IPS-18a (cell line): ENCODE results near the gene REX1BD.

Source experiments
- H3K27ac ChIP-seq: one replicate; pipeline ENCODE4 v1.5.1; 2013; ENCODE audit warnings: low read length
- H3K27me3 ChIP-seq: one replicate; pipeline ENCODE4 v1.6.1; 2013; ENCODE audit warnings: mild to moderate bottlenecking, low read length; ENCODE audit not compliant: control insufficient read depth, insufficient read depth
- H3K36me3 ChIP-seq: one replicate; pipeline ENCODE4 v1.6.1; 2013; ENCODE audit warnings: low read depth, low read length; ENCODE audit not compliant: control insufficient read depth
- H3K4me1 ChIP-seq: one replicate; pipeline ENCODE4 v1.6.1; 2013; ENCODE audit warnings: low read depth, low read length; ENCODE audit not compliant: control insufficient read depth
- H3K4me3 ChIP-seq: one replicate; pipeline ENCODE4 v1.5.1; 2013; ENCODE audit warnings: low read length
- H3K9ac ChIP-seq: one replicate; pipeline ENCODE4 v1.6.1; 2013; ENCODE audit warnings: mild to moderate bottlenecking, low read length, moderate library complexity
- H3K9me3 ChIP-seq: one replicate; pipeline ENCODE4 v1.6.1; 2013; ENCODE audit warnings: low read depth, low read length; ENCODE audit not compliant: control insufficient read depth

The REX1BD gene

DNA sequence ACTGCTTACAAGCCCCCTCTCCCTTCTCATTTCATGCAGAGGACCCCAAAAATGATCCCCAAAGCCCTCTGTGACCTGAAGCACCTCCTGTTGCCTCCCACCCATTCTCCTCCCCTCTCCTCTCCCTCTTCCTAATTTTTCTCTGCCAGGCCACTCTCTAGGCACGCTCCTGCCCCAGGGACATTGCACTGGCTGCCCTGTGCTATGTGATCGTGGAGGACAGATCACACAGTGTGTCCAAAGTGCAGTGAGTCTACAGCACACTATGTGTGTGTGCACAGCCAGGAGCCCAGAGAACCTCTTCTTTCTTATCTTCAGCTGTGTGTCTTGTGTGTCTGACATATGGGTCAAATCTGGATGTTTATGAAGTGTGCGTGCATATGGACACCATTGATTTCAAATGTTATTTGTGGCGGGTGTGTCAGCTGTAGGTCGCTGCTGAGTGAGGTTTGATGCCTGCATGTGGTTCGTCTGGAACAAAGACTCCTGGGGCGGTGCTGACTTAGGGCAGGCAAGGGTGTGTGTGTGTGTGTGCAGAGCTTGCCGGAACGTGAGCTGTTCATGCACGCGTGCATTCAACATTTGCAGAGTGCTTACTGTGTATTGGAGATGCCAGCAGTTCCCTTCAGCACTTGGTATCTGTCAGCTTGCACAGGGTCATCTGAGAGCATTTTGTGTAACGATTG lies 46.2 kb downstream of the REX1BD start:
- Histone ChIP-seq H3K27me3 (peaks cover 11% of the 10 kb centered on the region), H3K27ac (no peak overlapping the region), H3K9ac (no peak overlapping the region), H3K9me3 (no peaks in the 10 kb centered on the region), H3K4me1 (peaks cover 6% of the 10 kb centered on the region), H3K36me3 (no peaks in the 10 kb centered on the region), H3K4me3 (no peak overlapping the region)

DNA sequence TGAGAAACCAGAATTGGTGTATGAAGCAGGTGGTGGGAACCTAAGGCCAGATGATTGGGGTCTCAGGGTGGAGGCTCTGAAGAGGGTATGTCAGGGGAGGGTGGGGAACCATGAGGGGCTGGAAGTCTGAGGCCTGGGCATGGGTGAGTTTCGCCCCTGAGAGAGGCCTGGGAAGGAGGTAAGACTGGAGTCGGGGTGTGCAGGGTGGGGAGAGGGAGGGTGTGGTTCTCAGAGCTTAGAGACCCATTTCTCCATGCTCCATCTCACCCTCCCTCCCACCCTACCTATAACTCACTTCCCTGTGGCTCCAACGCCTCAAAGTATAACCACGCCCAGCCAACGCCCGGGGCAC lies 47.2 kb downstream of the REX1BD start:
- peaks cover 6% of the 10 kb centered on the region for H3K4me1 ChIP-seq
- no peak overlapping the region for H3K27ac ChIP-seq
- H3K4me3 ChIP-seq: no peak overlapping the region
- no peaks in the 10 kb centered on the region for H3K36me3 ChIP-seq
- no peaks in the 10 kb centered on the region for H3K9me3 ChIP-seq
- no peak overlapping the region for H3K9ac ChIP-seq
- H3K27me3 ChIP-seq: peaks cover 11% of the 10 kb centered on the region

DNA sequence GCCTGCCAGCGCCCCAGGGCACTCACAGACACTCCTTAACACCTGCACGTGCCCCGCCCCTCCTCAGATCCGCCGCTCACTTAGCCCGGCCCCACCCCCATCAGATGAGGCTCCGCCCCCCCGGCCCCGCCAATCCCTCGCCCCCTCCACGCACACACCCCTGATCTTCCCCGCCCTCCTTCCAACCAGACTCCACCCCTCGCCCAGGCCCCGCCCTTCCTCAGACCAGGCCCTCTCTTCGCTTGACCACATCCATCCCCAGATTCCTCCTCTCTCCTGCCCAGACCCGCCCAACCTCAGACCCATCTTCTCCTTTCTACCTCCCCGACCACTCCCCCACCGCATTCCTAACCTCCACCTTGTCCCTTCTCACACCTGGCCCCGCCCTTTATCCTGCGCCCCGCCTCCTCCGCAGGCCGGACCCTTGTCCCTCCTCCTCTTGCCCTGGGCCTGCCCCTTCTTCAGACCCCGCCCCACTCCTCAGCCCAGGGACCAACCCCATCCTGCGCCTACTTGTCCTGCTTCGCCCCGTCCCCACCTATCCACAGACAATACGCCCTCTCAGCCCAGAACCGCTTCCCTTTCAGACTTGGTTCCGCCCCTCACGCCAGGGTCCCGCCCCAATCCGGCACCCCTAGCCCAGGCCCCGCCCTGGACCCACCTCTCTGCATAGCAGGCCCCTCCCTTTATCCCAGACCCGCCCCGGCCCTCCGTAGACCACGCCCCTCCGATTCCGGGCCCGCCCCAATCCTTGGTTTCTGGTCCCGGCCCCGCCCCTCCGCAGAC lies 47.8 kb downstream of the REX1BD start:
- no peaks in the 10 kb centered on the region for H3K9me3 ChIP-seq
- no peaks in the 10 kb centered on the region for H3K36me3 ChIP-seq
- peaks cover 11% of the 10 kb centered on the region for H3K27me3 ChIP-seq
- no peak overlapping the region for H3K27ac ChIP-seq
- peak overlapping the region; percentile 87 for H3K4me3 ChIP-seq
- no peak overlapping the region for H3K9ac ChIP-seq
- peaks cover 6% of the 10 kb centered on the region for H3K4me1 ChIP-seq

DNA sequence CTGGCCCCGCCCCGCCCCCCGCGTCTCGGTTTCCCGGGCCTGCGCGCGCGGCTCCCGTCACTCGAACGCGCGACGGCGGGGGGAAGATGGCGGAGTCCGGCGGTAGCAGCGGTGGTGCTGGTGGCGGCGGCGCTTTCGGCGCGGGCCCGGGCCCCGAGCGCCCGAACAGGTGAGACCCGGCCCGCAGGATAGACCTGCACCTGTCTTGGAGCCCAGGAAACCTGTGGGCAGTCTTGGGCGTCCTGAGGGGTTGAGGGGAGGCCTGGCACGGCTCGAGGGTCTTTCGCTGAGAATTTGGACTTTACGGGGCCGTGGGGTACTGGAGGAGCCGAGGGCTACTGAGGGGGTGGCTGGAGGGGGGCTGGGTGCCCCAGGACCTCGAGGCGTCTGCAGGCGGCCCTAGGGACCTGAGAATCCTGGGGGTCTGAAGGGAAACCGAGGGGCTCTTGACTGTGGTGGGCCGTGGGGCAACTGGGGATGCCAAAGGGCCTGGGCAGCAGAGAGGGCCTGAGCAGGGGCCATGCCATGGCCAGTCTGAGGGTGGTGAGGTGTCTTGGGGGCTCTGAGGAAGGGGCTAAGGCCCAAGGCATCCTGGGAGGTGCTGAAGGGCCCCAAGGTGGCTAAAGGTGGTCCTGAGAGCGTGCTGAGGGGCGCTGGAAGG lies 48.5 kb downstream of the REX1BD start, which contains the start of gene KLHL26:
Gene KLHL26 (plus strand): TSS at position 60 of the 661 bp plus-strand sequence. CDS start 27 bp downstream, at position 87.
- peaks cover 6% of the 10 kb centered on the region for H3K4me1 ChIP-seq
- no peak within 1 kb of the TSS for H3K27ac ChIP-seq
- H3K9me3 ChIP-seq: no peaks in the 10 kb centered on the region
- peak within 1 kb of the TSS; percentile 66 for H3K9ac ChIP-seq
- no peaks in the 10 kb centered on the region for H3K36me3 ChIP-seq
- peaks cover 11% of the 10 kb centered on the region for H3K27me3 ChIP-seq
- H3K4me3 ChIP-seq: peak within 1 kb of the TSS; percentile 87

DNA sequence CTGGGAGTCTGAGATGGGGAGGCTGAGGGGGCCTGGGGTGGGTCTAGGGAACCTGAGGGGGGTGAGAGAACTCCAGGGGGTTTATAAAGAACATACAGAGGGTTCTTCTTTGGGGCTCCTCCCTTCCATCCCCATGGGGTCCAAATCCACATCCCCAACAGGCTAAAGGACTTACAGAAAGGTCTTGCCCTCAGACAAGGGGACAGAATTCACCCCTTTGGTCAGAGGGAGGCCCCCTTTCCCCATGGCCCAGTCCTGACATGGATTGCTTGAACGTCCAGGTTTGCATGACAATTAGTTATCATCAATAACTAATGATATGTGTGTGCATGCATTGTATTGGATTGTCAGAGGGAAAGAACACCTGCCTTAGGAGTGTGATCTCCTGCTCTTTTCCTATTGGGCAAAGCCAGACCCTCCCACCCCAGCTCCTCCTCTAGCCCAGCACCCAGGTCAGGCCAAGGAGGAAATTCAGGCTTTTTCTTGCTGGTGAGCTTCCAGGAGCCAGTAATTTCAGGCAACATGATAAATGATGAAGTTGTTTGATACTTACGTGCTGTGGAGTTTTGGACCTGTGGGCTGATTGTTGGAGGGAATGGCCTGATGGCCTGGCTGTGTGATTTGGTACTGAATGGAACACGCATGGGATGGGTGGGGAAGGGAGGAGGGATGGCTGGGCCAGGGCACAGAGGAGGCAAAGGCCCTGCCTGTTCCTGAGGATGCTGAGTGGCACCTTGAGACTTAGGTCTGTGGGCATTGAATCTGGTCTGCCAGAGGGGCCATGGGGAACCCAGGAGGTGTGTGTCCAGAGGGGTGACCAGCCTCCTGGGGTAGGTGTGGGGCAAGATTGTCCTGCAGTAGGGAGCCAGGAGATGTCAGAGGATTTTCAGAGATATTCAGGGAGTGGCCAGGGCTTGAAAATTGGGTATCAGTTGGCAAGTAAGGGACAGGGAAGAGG lies 49.4 kb downstream of the REX1BD start:
- Histone ChIP-seq H3K9me3 (no peaks in the 10 kb centered on the region), H3K27ac (no peak overlapping the region), H3K27me3 (peaks cover 11% of the 10 kb centered on the region), H3K9ac (no peak overlapping the region), H3K4me1 (peaks cover 6% of the 10 kb centered on the region), H3K36me3 (no peaks in the 10 kb centered on the region), H3K4me3 (peak overlapping the region; percentile 87)

DNA sequence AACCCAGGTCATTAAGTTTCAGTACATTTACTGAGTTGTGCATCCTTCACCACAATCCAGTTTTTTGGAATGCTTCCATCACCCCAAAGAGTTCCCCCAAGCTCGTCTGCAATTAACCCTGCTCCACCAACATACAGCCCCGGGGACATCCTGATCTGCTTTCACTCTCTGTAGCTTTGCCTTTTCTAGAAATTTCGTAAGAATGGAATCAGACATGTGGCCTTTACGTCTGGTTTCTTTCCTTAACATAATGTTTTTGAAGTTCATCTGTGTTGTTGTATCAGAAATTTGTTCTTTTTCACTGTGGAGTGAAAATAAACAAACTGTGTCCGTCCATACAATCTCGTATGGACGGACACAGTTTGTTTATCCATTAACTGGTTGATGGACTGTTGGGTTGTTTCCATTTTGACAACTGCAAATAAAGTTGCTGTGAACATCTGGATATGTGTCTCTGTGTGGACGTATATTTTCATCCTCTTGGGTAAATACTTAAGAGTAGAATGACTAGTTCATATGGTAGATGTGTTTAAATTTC lies 51.2 kb downstream of the REX1BD start:
- Histone ChIP-seq H3K4me1 (peaks cover 7% of the 10 kb centered on the region), H3K27ac (no peak overlapping the region), H3K36me3 (no peaks in the 10 kb centered on the region), H3K9me3 (no peaks in the 10 kb centered on the region), H3K27me3 (peaks cover 7% of the 10 kb centered on the region), H3K4me3 (no peak overlapping the region), H3K9ac (no peak overlapping the region)
